Fibroblast of gingiva (primary cell): ENCODE data around the gene CD164.

Experiments
- DNase-seq: peaks from one replicate; pipeline ENCODE4 v3.0.0-alpha.2; 2011; ENCODE audit warnings: low read depth

The CD164 gene

DNA sequence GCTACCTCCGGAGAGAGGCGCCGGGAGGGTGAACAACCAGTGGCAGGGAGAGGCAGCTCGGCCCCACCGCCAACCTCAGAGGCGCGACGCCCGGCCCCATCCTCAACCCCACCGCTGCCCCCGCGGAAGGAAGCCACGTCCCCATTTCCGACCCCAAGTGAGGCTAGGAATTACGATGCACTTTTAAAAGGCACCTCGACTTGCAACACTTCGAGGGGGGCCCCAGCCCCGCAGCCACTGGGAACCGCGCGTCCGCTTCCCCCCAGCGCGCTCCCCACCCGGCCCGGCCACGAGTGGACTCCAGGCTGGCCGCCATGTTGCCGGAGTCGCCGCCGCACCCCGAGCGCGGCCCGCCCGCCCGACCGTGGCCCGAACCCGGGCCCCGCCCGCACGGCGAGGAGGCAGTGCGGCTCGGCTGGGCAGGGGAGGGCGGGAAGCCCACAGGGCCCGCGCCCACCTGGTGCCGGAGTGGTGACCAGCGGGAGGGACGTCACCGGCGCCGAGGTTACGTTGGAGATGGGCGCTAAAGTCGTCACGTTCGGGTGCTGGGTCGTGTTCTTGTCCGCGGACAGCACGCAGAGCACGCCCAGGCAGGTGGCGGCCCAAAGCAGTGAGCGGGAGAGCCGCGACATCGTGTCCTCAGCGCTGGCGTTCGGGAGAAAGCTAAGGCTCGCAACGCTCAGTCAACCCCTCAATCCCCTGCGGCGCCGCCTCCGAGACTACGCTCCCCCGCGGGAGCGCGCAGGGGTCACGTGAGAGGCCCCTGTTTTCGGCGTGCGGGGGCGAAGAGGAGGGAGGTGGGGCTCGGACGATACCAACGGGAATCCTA, at the start of gene CD164:
TSS of gene CD164 (minus strand) at position 721 of the 829 bp plus-strand sequence. CDS start at position 632, 89 bp downstream.
- peak; percentile 94 for DNase-seq

DNA sequence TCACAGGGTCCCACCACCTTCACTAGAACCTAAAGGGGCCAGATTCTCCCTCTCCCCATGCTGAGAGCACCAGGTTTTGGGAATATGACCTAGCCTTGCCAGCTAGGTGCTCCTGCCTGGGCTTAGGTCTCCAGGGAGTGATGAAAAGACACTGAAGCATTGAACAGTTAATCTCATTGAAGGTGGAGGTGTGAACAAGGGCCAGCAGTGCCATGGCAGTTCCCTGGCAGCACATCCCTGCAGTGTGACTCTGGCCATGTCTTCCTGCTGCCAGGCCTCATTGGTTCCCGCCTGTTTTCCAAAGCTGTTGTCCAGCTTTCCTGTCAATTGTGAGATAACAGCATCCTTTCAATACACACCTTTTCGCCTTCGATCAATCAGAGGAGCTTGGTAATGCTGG, 47.2 kb upstream of the CD164 start:
- DNase-seq, result no peak

DNA sequence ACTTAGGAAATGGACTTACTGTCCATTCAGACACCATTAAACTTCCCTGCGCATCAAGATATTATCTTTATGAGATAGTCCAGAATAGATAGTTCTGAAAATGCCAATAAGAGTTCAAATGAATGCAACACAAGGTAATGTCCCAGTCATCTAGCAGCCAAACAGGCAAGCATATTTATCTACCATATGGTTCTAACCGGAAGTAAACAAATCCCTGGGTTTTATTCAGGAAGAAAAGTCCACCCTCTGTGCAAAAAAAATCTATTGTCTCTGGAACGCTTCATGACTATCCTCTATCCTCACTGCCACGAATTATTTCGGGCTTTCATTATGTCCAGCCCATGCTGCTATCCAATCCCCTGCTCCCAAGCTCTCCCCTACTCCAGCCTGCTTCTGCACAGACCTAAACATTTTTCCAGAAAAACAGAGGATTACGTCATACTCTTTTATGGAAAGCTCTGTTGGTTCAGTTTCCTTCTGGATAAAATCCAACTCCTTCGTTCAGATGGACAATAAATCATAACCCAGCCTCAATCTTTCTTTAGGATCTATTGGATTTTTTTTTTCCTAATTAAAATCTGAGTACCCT, 46.7 kb upstream of the CD164 start:
- peak; percentile 29 for DNase-seq

DNA sequence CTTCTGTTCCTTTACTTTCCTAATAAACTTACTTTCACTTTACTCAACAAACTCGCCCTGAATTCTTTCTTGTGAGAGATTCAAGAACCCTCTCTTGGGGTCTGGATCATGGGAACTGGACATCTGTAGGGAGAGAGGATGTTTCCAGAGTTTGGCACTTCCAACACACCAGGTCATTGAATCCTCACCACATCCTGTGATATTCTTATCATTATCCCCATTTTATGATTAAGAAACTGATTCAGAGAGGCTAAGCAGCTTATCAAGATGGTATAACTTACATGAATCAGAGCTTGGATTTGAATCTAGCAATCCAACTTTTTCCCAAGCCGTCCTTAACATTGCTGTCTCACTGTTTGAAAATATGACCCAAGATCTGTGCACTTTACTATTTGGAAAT, 42.7 kb upstream of the CD164 start:
- DNase-seq, result no peak

DNA sequence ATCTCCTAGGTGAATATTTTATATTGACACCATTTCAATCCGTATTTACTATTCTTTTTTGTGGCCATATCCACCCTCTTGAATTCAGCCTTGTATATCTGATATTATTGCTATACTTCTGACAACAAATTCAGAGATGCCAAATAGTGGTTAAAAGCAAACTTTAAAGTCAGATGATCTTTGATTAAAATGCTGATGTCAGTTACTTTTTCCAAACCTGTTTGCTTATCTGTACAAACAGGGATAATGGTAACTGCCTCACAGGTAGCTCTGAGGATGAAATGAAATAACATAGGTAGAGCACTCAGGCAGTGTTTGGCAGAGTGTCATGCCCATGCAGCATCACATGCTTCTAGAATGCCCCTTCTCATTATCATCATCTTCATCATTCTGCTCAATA, 38.9 kb upstream of the CD164 start:
- DNase-seq, result no peak

DNA sequence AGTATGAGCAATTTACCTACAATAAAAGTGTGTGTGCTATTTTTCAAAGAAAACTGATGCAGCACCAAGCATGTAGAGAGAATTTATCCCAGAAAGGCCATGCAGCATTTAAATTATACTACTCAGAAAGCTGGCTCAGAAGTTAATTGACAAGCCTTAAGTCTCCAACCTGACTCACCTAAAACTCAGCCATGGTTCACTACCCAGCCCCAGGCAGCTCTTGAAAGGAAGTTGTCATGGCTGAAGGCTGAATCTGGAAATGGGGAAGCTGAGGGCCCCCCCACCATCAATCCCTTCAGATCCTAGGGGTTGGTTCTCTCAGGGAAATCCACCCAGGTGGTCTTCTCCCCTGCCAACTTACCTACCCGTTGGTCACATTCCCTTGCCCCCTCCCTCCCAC, 38.5 kb upstream of the CD164 start:
- no peak for DNase-seq

DNA sequence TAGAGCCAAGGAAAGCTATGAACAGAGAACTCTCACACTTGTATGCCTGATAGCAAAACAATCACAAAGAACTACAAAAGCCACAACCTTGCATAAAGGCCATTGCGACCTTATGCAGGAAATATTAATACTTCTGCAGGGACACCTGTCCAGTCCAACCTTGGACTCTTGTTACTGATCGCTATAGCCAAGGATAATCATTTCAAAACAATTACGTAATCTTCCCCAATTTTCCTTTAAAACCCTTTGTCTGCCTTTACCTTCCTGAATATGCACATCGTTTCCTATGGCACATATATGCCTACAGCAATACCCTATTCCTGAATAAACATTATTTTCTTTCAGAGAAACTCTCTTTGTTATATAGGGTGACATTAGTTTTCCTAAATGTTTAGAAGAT, 35.4 kb upstream of the CD164 start:
- no peak for DNase-seq

DNA sequence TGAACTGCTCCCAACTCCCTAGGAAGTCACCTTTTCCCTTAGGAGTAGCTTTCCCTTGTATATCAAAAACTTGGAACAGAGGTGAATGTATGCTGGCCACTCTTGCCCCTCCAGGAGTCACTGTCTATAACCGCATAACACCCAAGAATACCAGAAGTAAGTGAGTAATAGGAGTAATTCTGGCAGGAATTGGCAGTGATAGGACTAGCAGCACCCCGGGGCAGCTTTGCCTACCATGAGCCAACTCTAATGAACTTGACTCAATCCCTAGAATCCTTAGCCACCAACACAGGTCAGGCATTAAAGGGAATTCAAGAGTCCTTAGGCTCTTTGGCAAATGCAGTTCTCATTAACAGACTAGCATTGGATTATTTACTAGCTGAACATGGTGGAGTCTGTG, 28.8 kb upstream of the CD164 start:
- no peak for DNase-seq

DNA sequence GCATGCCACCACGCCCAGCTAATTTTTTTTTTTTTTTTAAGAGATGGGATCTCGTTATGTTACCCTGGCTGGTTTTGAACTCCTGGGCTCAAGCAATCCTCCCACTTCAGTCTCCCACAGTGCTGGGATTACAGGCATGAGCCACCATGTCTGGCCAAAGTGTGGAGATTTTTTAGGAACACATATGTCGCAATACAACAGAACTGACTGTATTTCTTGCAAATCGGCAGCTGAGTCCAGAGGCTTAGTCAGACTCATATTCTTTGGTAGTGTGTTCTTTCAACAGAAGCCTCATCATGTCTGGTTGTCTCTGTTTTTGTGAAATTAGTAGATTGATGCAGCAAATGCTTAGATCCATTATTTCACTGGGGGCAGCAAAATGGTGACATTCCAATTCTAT, 23.9 kb upstream of the CD164 start:
- peak; percentile 83 for DNase-seq

DNA sequence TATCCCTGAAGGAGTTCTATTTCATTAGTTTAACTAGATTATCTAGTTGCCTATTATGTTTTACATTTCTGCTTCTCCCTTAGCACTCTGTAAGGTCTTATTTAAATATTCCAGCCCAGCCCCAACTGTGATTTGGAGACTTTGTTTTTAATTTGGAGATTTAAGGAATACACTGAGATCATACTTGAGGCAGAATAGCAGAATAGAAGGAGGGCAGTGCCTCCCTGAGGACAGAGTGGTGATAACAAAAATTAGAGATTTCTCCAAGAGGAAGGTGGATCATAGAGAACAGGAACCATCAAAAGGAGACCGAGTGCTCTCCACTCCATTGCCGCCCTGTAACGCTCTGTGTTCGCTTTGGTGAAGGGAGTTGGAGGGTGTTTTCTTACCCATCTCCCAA, 14.8 kb upstream of the CD164 start:
- peak; percentile 16 for DNase-seq

DNA sequence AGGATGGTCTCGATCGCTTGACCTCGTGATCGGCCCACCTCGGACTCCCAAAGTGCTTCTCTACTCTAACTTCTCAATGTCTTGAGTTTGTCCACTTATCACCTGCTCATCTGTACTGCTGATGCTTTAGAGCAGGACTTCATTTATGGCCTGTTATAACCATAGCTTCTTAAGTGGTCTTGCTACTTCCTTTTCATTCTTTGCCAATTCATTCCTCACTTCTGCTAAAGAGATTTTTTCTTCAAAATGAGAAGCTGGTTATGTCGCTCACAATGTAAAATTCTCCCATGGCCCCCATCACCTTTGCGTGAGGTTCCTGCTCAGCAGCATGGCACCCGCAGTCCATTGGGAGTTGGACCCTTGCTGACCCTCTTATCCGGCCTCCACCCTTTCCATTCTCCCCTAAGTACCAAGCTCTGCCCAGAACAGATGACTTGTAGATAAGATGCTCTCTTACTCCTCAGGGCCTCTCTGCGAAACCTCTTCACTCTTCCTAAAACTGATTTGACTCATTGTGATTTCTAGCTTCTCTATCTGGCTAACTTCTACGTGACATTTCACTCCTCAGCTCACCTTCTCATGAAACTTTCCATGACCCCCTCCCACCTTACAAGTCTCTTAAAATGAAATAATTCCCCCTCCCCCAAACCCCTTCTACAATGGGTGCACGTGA, 13.9 kb upstream of the CD164 start:
- DNase-seq, result no peak

DNA sequence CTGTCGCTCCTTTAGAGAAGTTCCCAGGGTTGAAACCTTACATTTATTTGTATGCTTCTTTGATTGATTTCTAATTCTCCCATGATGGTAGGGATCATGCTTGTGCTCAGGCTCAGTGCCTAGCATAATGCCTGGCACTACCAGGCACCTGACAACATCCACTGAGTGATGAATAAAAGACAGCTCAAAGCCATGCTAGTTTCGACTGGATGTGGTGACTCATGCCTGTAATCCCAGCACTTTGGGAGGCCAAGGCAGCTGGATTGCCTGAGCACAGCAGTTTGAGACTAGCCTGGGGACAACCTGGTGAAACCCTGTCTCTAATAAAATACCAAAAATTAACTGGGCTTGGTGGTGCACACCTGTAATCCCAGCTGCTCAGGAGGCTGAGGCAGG, 11.6 kb upstream of the CD164 start:
- no peak for DNase-seq

DNA sequence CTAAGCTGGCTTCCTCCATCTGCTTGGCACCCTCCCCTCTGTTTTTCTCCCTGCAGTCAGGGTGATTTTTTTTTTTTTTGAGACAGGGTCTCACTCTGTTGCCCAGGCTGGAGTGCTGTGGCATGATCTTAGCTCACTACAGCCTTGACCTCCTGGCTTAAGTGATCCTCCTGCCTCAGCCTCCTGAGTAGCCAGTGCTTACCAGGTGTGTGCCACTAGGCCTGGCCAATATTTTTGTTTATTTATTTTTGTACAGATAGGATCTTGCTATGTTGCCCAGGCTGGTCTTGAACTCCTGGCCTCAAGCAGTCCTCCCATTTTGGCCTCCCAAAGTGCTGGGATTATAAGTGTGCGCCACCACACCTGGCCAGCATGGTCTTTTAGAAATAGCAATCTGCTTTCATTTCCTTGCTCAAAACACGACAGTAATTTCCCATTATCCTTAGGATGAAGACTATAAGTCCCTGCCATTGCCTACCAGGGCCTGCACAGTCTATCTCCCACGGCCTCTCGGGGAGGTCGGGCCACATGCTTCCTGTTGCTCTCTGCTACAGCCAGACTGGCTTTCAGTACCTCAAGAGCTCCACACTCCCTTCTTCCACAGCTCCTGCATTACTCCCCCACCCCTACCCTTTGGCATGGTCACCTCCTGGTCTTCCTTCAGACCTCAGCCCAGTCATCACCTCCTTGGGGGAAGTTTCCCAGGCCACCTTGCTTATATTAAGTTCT, 11.1 kb upstream of the CD164 start:
- no peak for DNase-seq

DNA sequence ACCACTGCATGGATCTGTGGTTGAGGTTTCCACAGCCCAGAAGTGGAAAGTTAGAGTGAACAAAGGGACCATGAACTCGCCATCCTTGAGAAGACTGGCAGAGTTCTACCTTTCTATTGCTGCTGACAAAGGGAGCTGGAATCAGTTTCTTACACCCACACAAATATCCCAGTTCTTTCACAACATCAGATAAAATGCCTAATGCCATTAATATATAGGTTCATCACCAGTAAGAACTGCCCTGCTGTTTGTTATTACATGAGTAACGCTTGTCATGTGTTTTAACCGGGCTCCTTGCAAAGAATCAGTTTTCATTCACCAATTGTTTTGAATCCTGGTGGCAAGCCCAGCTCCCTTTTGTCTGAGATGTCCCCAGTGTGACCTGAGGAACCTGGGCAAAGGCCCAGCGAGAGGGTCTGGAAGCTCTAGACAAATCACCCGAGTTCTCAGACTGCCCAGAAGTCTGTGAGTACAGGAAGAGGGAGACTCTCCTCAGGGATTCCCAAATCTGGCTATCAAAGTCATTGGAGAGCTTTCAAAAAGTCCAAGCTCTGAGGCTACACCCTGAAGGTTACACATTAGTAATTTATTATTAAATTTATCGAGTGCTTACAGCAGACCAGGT, 7.5 kb upstream of the CD164 start:
- no peak for DNase-seq

DNA sequence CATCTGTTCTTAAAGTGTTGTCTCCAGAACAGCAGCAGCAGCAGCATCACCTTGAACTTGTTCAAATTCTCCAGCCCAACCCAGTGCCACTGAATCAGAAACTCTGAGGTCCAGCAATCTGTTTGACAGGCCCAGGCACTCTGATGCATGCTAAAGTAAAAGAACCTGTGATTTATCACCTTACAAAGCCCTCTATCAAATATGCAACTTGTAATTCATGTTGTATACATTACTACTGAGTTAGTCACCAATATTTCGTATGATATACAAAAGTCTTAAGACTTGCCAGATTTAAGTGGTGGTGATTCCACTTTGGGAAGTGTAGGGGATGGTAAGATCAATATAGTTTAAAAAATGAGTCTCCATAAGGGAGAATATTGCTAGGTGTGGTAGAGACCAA, 6.0 kb upstream of the CD164 start:
- no peak for DNase-seq

DNA sequence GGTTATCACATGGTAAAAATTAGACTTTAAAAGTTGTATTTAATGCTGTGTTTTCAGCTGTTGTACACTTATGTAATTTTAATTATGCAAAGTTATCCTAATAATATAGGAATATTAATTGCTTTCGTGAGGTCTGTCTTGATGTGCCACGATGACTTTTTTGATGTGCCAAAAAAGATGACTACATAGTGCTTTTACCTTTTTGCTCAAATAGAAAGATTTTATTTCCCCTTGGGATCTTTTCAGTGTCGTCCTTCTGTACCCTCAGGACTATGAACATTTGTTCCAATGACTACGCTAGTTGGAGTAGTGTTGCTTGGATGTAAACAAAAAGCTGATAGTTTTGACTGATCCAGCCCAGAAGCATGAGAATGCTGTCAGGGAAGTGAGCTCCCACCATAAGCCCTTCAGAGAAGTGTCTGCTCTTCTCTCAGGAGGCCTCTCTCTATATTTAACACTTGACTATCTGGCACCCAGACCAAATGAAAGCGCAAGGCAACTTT, 1.2 kb upstream of the CD164 start:
- no peak for DNase-seq

DNA sequence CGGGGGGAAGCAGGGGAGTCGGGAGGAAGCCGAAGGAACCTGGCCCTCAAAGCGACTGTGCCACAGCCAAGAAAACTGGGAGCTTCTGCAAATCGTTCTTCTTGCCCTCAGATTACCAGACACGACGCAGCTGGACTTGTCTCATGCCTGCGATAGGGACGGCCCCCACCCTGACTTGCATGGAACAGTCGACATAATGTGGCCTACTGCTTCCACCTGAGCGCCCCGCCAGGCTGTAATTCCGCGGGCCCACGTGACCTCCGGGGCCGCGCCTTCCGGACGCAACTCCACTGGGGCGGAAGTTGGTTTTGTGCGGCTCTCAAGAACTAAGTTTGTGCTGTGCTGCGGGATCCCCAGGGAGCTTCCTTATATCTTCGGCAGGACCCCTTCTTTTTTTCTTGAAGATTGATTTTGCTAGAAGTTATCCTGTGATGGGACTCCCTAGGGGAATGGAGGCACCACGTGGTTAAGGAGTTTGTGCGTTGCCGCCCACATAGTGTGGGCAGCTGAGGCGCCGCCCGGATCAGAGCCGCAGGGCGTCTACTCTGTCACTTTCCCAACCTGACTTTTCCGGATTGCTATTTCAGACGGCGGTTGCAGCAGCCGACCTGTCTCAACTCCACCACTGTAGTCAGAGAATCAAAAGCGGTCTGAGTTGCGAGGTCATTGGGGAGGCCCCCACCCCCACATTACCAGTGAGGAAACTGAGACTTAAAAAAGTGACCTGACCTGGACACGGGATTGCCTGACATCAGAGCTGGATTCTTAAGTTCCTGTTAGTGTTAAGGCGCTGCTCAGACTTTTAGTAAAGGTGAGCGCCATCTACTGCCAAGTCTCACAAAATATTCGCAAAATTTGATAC, 540 bp upstream of the CD164 start:
- DNase-seq, result peak; percentile 94

DNA sequence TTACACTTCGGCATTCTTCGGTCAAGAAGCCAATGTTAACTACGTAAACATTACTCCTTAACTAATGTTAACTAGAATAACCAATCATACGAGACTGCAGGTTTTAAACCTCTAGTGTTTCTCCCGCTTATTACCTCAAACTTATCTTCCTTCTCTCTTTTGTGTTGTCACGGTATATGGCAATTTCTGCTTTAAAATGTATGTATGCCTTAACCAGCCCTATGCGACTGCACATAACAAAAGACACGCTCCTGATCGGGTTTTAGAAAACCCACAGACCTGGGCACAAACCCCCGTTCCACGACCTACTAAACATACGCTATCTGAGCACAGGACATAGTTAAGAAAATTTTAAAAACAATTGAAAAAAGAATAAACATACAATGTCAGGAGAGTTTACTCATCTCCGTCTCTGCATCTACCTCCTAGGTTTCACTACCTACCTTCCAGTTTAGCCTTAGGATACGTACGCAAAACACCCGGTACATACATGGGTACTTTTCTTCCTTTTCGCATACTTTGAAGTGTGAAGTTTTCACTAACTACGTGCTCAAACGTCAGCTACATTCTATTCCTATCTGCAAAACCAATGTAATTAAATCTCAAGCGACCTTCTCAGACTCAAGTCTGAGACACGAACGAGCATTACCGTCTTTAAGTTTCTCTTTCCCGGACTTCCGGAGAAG, 1.1 kb downstream of the CD164 start:
- DNase-seq, result no peak

DNA sequence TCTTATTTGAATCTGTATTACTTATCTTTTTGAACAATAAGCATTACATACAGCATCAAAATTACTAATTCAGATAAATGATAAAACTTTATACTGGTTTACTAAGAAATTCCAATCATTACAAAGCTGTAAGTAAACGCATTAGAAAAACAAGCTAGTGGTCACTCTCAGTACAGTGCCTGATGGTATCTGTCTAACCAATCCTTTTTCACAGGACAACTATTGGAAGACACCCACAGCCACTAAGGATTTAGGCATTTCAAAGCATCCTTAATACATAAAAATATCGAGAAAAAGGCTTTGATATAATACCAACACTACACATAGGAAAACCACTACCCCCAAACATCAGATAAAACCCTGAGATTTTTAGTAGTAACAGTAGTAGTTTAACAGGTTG, 2.6 kb downstream of the CD164 start:
- no peak for DNase-seq

DNA sequence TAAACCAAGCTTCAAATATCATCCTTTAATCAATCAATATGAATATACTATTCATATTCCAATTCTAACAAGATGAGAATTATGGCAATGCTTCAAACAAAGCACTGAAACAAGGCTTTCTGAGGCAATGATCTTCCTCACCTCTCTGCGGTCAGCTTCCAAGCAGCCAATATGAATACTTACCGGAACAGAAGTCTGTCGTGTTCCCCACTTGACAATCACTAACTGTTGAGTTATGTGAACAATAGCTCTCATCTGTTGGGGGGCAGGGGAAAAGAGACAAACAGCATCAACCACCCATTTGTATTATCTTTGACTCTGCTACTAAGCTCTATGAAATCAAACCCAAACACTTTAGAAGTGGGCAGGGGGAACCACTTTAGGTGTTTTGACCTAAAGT, 4.5 kb downstream of the CD164 start:
- no peak for DNase-seq
